Astrocyte of the cerebellum (primary cell): ENCODE data around the gene CCR6.

ENCODE experiments used
- DNase-seq: peaks from one replicate; pipeline ENCODE4 v3.0.0-alpha.2; 2011; ENCODE audit warnings: low read depth
- H3K4me3 ChIP-seq: 2 replicates; pipeline ENCODE4 v1.5.1; 2011; ENCODE audit warnings: mild to moderate bottlenecking, low read depth, low read length, moderate library complexity
- in situ Hi-C: cut with HindIII; loops from 2 replicates; pipeline ENCODE4 v1.10.0; 2017; ENCODE audit warnings: low sequenced_read_pairs
- TF ChIP-seq, protein P1 (sequence below): IDR thresholded peaks from 2 replicates; pipeline ENCODE4 v1.5.1; 2012; ENCODE audit warnings: low read length, low read depth, moderate library complexity, mild to moderate bottlenecking; ENCODE audit errors: missing control alignments

CCR6 gene

DNA sequence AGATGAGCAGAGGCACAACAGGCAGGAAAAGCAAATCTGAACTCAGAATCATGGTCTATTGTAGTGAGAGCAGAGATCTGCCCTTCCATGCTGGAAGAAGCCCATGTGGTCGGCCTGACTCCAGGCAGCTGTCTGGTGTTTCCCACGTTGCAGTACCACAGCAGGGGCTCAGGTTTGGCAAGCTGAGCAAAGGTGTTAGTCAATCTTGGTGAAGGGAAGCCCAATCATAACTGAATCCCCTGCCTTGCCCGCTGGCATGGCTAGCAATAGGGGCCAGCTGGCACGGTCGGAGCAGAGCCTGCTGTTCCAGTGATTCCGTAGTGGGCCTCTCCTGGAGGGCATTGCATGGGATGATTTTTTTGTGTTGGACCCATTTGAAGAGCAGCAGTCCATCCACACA, 17.8 kb upstream of the CCR6 start:
- H3K4me3 ChIP-seq: no peak overlapping the region
- DNase-seq: no peak
- in situ Hi-C loops: no loop called here
- TF ChIP-seq, protein P1, sequence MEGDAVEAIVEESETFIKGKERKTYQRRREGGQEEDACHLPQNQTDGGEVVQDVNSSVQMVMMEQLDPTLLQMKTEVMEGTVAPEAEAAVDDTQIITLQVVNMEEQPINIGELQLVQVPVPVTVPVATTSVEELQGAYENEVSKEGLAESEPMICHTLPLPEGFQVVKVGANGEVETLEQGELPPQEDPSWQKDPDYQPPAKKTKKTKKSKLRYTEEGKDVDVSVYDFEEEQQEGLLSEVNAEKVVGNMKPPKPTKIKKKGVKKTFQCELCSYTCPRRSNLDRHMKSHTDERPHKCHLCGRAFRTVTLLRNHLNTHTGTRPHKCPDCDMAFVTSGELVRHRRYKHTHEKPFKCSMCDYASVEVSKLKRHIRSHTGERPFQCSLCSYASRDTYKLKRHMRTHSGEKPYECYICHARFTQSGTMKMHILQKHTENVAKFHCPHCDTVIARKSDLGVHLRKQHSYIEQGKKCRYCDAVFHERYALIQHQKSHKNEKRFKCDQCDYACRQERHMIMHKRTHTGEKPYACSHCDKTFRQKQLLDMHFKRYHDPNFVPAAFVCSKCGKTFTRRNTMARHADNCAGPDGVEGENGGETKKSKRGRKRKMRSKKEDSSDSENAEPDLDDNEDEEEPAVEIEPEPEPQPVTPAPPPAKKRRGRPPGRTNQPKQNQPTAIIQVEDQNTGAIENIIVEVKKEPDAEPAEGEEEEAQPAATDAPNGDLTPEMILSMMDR: no peak

DNA sequence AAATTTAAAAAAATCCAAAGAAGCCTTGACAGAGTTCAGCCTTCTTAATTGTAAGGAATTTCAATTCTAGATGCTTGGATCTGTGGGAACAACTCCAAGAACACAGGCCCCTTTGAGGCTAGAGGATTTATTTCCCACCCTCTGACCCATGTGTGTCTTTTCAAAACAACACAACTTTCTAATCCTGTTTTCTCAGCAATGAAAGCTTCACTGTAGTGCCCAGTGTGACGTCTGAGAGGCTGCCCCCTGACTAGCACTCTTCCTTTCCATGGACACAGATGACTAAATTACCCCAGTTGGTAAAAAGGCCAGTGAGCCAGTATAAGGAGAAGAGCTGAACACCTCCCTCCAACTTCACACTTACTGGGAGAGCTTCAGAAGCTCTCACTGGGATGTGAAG, 16.5 kb upstream of the CCR6 start:
- no peak overlapping the region for H3K4me3 ChIP-seq
- no peak for DNase-seq
- TF ChIP-seq, protein P1: no peak
- in situ Hi-C loops: no loop called here

GRCh38 chr6:167107787-167108186, 15.1 kb upstream of the CCR6 start:
- no peak overlapping the region for H3K4me3 ChIP-seq
- DNase-seq: no peak
- TF ChIP-seq, protein P1: no peak
- in situ Hi-C loops: no loop called here

- in situ Hi-C loops: no loop called here
- no peak for DNase-seq
- TF ChIP-seq, protein P1: no peak
- no peak overlapping the region for H3K4me3 ChIP-seq
Observed at GRCh38 chr6:167108278-167108677, 14.6 kb upstream of the CCR6 start.

- H3K4me3 ChIP-seq: no peak overlapping the region
- TF ChIP-seq, protein P1: no peak
- in situ Hi-C loops: no loop called here
- DNase-seq: no peak
Observed at GRCh38 chr6:167109651-167110050, 13.2 kb upstream of the CCR6 start.

GRCh38 chr6:167111597-167111996, 11.3 kb upstream of the CCR6 start:
- in situ Hi-C loops: no loop called here
- TF ChIP-seq, protein P1: no peak
- H3K4me3 ChIP-seq: no peak overlapping the region
- DNase-seq: no peak

GRCh38 chr6:167112421-167112820, 10.5 kb upstream of the CCR6 start:
- no peak overlapping the region for H3K4me3 ChIP-seq
- in situ Hi-C loops: no loop called here
- DNase-seq: no peak
- TF ChIP-seq, protein P1: no peak
